NCI-H2196 (cell line): ENCODE results near the gene PDF.

Experiments
- DNase-seq: peaks from one replicate; lab custom pipeline; 2025; ENCODE audit not compliant: unreplicated experiment; lab: John Stamatoyannopoulos, UW

Gene PDF

GRCh38 chr16:69339289-69340094, 9.1 kb upstream of the PDF start, which contains the start of the genes COG8 and NIP7:
TSS of gene COG8 (minus strand) at chr16:69339564. CDS start at chr16:69339552, 12 bp downstream.
TSS of gene NIP7 (plus strand) at chr16:69339772. CDS start at chr16:69339830, 58 bp downstream.
- peak; percentile 88 for DNase-seq

GRCh38 chr16:69338557-69339288, 8.3 kb upstream of the PDF start:
- DNase-seq: no peak

- DNase-seq: no peak
Observed at GRCh38 chr16:69334696-69335095, 4.3 kb upstream of the PDF start.

GRCh38 chr16:69329369-69330285, 761 bp downstream of the PDF start:
- no peak for DNase-seq

- no peak for DNase-seq
Observed at GRCh38 chr16:69328854-69329316, 1.5 kb downstream of the PDF start.

- DNase-seq: no peak
Observed at GRCh38 chr16:69327585-69328310, 2.6 kb downstream of the PDF start.

- DNase-seq: no peak
Observed at GRCh38 chr16:69326172-69326873, 4.1 kb downstream of the PDF start.

- DNase-seq: no peak
Observed at GRCh38 chr16:69325784-69326171, 4.6 kb downstream of the PDF start.

GRCh38 chr16:69324585-69325253, 5.7 kb downstream of the PDF start:
- no peak for DNase-seq

- peak; percentile 8 for DNase-seq
Observed at GRCh38 chr16:69324013-69324531, 6.3 kb downstream of the PDF start.

- no peak for DNase-seq
Observed at GRCh38 chr16:69323415-69323814, 7.0 kb downstream of the PDF start.

GRCh38 chr16:69322343-69322742, 8.0 kb downstream of the PDF start:
- DNase-seq: no peak

- no peak for DNase-seq
Observed at GRCh38 chr16:69321080-69321479, 9.3 kb downstream of the PDF start.

- DNase-seq: no peak
Observed at GRCh38 chr16:69320740-69321073, 9.7 kb downstream of the PDF start.

- DNase-seq: no peak
Observed at GRCh38 chr16:69319826-69320739, 10.3 kb downstream of the PDF start.

- DNase-seq: no peak
Observed at GRCh38 chr16:69319381-69319780, 11.0 kb downstream of the PDF start.

- DNase-seq: no peak
Observed at GRCh38 chr16:69318911-69319289, 11.5 kb downstream of the PDF start.
